Measurements from ENCODE around the gene LUC7L2.
"Not testable (repeated sequence)": the region's sequence is repeated elsewhere in the genome, so short reads cannot be mapped to it uniquely, and the experiment has no call there.

Gene LUC7L2

DNA sequence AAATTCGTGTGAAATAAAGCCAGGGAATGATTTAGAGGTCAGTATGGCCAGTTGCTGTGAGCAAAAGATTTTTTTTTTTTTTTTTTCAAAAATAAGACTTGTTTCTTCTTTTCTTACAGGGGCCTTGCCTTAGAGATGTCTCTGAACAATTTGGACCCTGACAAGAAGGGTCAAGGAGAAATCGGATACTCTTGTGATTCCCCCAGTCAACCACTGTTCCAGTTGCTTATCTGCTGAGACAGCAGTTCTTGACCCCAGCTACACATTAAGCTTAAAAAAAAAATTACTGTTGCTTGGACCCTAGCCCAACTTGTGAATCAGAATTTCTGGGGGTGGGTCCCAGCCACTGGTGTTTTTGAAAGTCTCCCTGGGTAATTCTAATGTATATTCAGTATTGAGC, 30.6 kb upstream of the LUC7L2 start:
- no peak for DNase-seq
- Histone ChIP-seq H3K4me3 (ENCODE audit: low read depth, low read length) (no peak overlapping the region), H3K36me3 (no peaks in the 10 kb centered on the region), H3K27me3 (ENCODE audit: insufficient read depth, low read depth, severe bottlenecking) (no peaks in the 10 kb centered on the region), H3K27ac (no peak overlapping the region), H3K9me3 (ENCODE audit: severe bottlenecking) (no peaks in the 10 kb centered on the region)
- TF ChIP-seq, protein P1, sequence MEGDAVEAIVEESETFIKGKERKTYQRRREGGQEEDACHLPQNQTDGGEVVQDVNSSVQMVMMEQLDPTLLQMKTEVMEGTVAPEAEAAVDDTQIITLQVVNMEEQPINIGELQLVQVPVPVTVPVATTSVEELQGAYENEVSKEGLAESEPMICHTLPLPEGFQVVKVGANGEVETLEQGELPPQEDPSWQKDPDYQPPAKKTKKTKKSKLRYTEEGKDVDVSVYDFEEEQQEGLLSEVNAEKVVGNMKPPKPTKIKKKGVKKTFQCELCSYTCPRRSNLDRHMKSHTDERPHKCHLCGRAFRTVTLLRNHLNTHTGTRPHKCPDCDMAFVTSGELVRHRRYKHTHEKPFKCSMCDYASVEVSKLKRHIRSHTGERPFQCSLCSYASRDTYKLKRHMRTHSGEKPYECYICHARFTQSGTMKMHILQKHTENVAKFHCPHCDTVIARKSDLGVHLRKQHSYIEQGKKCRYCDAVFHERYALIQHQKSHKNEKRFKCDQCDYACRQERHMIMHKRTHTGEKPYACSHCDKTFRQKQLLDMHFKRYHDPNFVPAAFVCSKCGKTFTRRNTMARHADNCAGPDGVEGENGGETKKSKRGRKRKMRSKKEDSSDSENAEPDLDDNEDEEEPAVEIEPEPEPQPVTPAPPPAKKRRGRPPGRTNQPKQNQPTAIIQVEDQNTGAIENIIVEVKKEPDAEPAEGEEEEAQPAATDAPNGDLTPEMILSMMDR (IDR thresholded peaks at IDR 0.05; ENCODE audit: low read depth, low read length) = no peak

DNA sequence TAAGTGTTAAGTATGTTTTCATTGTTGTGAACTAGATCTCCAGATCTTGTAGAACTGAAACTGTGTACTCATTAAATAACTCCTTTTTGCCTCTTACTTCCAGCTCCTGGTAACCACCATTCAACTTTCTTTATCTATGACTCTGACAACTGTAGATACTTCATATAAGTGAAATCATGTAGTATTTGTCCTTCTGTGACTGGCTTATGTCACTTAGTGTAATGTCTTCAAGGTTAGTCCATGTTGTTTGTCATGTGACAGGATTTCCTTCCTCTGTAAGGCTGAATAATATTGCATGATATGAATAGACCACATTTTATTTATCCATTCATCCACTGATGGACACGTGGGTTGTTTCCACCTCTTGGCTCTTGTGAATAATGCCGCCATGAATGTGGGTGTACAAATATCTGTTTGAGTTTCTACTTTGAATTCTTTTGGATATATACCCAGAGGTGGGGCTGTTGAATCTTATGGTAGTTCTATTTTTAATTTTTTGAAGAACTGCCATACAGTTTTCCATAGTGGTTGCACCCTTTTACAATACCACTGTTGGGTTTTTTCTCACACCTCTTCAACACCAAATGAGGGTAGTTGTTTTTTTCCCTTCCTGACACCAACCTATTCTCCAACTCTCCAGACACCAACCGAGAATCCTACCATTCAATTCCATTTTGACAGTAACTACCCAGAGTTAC, 29.2 kb upstream of the LUC7L2 start:
- no peaks in the 10 kb centered on the region for H3K27me3 ChIP-seq (ENCODE audit: insufficient read depth, low read depth, severe bottlenecking)
- H3K9me3 ChIP-seq (ENCODE audit: severe bottlenecking) = no peaks in the 10 kb centered on the region
- no peak overlapping the region for H3K4me3 ChIP-seq (ENCODE audit: low read depth, low read length)
- H3K27ac ChIP-seq = no peak overlapping the region
- H3K36me3 ChIP-seq = no peaks in the 10 kb centered on the region
- no peak for DNase-seq
- TF ChIP-seq, protein P1 (IDR thresholded peaks at IDR 0.05; ENCODE audit: low read depth, low read length) = no peak

DNA sequence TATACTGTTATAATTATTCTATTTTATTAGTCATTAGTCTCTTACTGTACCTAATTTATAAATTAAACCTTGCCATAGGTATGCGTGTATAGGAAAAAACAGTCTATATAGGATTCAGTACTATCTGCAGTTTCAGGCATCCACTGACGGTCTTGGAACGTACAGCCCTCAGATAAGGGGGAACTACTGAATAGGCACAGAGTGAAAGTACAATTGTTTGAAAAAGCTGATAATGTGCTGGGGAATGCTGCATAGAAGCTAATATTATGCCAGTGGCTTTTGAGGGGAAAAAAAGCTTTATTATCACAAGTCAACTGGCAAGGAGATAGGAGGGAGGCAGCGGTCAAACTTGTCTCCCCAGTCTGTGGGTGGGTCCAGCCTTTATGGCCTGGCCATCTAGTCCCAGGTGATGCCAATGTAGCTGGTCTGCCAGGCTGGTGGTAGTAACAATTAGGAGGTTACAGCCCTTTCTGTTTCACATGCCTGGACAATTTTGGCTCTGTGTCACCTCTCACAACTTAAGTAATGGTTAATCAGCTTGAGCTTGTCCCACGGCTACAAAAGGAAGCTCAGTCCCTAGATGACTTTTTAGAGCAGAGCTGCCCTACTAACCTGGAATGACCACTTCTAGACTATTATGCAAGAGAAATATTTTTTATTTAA, 26.9 kb upstream of the LUC7L2 start:
- TF ChIP-seq, protein P1 (IDR thresholded peaks at IDR 0.05; ENCODE audit: low read depth, low read length) = no peak
- Histone ChIP-seq H3K4me3 (ENCODE audit: low read depth, low read length) (no peak overlapping the region), H3K36me3 (no peaks in the 10 kb centered on the region), H3K27ac (no peak overlapping the region), H3K27me3 (ENCODE audit: insufficient read depth, low read depth, severe bottlenecking) (no peaks in the 10 kb centered on the region), H3K9me3 (ENCODE audit: severe bottlenecking) (no peaks in the 10 kb centered on the region)
- DNase-seq = no peak

DNA sequence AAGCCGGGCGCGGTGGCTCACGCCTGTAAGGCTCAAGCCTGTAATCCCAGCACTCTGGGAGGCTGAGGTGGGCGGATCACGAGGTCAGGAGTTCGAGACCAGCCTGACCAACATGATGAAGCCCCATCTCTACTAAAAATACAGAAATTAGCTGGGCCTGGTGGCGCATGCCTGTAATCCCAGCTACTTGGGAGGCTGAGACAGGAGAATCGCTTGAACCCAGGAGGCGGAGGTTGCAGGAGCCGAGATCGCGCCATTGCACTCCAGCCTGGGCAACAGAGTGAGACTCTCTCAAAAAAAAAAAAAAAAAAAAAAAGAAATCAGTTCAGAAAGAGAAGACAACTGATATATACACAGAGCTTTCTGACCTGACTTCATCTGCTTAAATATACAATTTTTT, 26.3 kb upstream of the LUC7L2 start:
- not testable (repeated sequence) for H3K27me3 ChIP-seq (ENCODE audit: insufficient read depth, low read depth, severe bottlenecking); H3K27ac ChIP-seq; H3K36me3 ChIP-seq; DNase-seq; H3K9me3 ChIP-seq (ENCODE audit: severe bottlenecking); H3K4me3 ChIP-seq (ENCODE audit: low read depth, low read length)

DNA sequence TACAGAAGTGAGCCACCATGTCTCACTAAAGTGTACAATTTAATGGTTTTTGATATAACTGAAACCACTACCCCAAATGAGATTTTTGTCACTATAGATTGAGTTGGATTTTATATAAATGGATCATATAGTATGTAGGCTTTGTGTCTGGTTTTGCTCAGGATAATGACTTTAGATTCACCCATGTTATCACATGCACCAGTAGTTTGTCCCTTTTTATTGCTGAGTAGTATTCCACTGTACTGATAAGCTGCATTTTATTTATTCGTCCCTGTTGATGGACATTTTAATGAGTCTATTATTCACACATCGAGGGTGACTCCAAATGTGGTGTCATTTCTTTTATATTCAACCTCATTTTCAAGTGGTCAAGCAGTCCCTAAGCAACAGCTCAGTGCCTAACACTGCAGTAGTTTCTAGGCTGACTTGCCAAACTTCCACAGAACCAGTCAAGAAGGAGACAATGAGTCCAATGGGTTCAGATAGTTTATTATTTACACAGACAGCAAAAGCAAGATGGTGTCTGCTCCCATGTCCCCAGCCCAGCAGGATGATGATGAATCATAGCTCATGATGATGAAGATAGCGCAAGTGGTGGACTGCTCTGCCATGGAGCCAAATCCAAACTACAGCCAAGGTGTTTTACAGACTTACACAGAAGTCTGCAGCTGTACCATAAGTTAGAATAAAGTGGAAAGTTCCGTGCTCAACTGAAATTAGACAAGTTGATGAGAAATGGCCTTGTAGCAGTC, 25.1 kb upstream of the LUC7L2 start:
- DNase-seq = no peak
- no peaks in the 10 kb centered on the region for H3K36me3 ChIP-seq
- H3K4me3 ChIP-seq (ENCODE audit: low read depth, low read length) = no peak overlapping the region
- peaks cover 3% of the 10 kb centered on the region for H3K9me3 ChIP-seq (ENCODE audit: severe bottlenecking)
- H3K27me3 ChIP-seq (ENCODE audit: insufficient read depth, low read depth, severe bottlenecking) = no peaks in the 10 kb centered on the region
- TF ChIP-seq, protein P1 (IDR thresholded peaks at IDR 0.05; ENCODE audit: low read depth, low read length) = no peak
- no peak overlapping the region for H3K27ac ChIP-seq

DNA sequence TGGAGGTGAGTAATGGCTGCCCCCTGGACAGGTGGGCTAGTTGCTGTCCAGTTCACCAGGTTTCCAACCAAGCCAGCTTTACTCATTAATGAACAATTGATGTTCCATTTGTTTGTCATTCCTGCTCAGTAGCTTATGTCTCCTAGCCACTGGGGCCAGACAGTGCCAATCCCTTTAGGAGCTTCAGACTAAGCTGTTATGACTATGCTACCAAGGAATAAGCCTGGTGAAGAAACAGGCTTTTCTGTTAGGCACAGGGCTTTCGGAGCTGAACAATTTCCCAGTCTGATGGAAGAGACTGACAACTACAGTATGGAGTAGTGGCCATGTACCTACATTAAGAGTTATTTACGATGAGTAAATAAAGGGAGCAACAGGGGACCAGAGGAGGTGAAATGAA, 20.7 kb upstream of the LUC7L2 start:
- no peaks in the 10 kb centered on the region; the same call in 1 of the 2 replicates for H3K36me3 ChIP-seq
- TF ChIP-seq, protein P1 (IDR thresholded peaks at IDR 0.05; ENCODE audit: low read depth, low read length) = no peak
- H3K27me3 ChIP-seq (ENCODE audit: insufficient read depth, low read depth, severe bottlenecking) = no peaks in the 10 kb centered on the region
- DNase-seq = no peak
- H3K9me3 ChIP-seq (ENCODE audit: severe bottlenecking) = peaks cover 6% of the 10 kb centered on the region
- H3K27ac ChIP-seq = no peak overlapping the region
- no peak overlapping the region for H3K4me3 ChIP-seq (ENCODE audit: low read depth, low read length)

Measured in WERI-Rb-1 (cell line).